Fibroblast of pulmonary artery (primary cell): ENCODE measurements around the gene ALDH16A1.

Source experiments
- DNase-seq: peaks from one replicate; pipeline ENCODE4 v3.0.0-alpha.2; 2010; ENCODE audit warnings: low read depth
- H3K4me3 ChIP-seq: replicated peaks from 2 replicates; pipeline ENCODE4 v1.5.1; 2011; ENCODE audit warnings: low read depth, mild to moderate bottlenecking, control low read depth, low read length, moderate library complexity
- TF ChIP-seq, protein P1 (sequence below): IDR thresholded peaks from 2 replicates; pipeline ENCODE4 v1.5.1; 2011; ENCODE audit warnings: mild to moderate bottlenecking, control low read depth, low read length, inconsistent platforms; ENCODE audit errors: missing control alignments

The ALDH16A1 gene

DNA sequence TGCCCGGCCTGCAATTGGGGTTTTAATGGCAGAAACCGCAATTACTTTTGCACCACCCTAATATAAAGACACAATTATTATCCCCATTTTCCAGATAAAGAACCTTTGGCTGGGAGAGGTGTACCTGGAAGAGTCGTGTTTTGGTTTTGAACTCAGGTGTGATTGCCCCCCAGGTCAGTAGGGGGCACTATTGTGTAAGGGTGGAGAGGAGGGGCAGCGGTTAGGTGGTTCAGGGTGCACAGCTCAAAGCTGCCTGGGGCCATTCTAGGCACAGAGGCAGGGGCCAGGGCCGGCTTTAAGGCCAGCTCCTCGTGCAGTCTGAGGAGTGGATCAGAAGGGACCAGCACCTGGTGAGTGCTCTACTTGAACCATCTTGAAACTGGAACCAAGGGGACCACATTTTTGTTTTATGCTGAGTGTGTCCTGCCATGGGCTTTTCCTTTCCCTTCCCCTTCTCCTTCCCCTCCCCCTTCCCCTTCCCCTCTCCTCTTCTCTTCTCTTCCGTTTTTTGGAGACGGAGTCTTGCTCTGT, 53.6 kb downstream of the ALDH16A1 start:
- TF ChIP-seq, protein P1, sequence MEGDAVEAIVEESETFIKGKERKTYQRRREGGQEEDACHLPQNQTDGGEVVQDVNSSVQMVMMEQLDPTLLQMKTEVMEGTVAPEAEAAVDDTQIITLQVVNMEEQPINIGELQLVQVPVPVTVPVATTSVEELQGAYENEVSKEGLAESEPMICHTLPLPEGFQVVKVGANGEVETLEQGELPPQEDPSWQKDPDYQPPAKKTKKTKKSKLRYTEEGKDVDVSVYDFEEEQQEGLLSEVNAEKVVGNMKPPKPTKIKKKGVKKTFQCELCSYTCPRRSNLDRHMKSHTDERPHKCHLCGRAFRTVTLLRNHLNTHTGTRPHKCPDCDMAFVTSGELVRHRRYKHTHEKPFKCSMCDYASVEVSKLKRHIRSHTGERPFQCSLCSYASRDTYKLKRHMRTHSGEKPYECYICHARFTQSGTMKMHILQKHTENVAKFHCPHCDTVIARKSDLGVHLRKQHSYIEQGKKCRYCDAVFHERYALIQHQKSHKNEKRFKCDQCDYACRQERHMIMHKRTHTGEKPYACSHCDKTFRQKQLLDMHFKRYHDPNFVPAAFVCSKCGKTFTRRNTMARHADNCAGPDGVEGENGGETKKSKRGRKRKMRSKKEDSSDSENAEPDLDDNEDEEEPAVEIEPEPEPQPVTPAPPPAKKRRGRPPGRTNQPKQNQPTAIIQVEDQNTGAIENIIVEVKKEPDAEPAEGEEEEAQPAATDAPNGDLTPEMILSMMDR, result peak; percentile 77
- DNase-seq, result peak; percentile 68

DNA sequence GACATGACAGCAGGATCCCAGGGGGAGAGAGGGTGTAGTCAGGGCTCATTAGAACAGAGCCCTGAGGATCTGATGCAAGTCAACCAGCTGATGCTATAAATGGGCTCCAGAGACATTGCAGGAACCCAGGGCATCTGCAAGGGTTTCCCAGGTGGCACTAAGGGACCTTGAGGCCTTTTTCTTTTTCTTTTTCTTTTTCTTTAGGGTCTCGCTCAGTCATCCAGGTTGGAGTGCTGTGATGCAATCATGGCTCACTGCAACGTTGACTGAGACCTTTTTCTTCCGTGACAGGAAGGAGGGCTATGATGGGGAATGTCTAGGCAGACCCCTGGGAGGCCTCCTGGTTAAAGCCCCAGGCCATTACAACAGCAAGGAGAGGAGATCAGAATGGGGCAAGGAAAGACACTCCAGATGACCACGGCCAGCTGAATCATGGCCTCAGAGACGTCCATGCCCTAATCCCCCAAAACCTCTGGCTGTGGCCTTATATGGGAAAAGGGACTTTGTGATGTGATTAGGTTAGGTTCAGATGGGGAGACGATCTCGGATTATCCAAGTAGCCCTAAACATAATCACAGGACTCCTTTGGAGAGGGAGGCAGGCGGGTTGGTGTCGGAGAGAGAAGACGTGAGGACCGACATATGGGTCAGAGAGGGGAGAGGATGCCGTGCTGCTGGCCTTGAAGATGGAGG, 54.9 kb downstream of the ALDH16A1 start:
- TF ChIP-seq, protein P1, result no peak
- no peak for DNase-seq
- no peak overlapping the region for H3K4me3 ChIP-seq

More for the DNA sequence above, 53.6 kb downstream of the ALDH16A1 start:
- H3K4me3 ChIP-seq, result no peak overlapping the region

DNA sequence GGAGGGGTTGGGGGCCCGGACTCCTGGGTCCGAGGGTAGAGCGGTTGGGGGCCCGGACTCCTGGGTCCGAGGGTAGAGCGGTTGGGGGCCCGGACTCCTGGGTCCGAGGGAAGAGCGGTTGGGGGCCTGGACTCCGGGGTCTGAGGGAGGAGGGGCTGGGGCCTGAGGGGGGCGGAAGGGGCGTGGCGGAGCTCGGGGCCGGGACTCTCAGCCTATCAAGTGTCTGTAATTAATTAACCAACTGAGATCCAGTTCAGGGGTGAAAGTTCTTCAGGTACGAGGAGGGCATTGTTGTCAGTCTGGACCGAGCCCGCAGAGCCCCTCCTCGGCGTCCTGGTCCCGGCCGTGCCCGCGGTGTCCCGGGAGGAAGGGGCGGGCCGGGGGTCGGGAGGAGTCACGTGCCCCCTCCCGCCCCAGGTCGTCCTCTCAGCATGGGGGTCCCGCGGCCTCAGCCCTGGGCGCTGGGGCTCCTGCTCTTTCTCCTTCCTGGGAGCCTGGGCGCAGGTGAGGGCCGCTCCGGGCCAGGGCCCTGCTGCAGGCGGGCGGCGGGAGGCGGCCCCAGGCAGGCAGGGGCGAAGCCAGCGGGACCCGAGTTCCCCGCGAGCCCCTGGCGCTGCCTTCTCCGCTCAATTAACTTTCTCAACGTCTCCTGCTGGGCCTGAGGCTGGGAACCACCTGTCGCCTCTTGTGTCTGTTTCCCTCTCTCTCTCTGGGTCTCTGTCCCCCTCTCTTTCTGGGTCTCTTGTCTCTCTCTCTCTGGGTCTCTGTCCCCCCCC, 60.1 kb downstream of the ALDH16A1 start:
- TF ChIP-seq, protein P1, result no peak
- DNase-seq, result peak; percentile 34

DNA sequence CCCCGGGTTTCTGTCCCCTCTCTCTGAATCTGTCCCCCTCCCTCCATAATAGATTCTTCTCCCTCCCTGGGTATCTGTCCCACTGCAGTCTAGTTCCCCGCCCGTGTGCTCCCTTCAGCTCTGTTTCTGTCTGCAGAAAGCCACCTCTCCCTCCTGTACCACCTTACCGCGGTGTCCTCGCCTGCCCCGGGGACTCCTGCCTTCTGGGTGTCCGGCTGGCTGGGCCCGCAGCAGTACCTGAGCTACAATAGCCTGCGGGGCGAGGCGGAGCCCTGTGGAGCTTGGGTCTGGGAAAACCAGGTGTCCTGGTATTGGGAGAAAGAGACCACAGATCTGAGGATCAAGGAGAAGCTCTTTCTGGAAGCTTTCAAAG, 60.7 kb downstream of the ALDH16A1 start:
- TF ChIP-seq, protein P1, result no peak
- DNase-seq, result no peak
- peak overlapping the region; percentile 66 for H3K4me3 ChIP-seq

More for the DNA sequence above, 60.1 kb downstream of the ALDH16A1 start:
- H3K4me3 ChIP-seq, result peak overlapping the region; percentile 66

DNA sequence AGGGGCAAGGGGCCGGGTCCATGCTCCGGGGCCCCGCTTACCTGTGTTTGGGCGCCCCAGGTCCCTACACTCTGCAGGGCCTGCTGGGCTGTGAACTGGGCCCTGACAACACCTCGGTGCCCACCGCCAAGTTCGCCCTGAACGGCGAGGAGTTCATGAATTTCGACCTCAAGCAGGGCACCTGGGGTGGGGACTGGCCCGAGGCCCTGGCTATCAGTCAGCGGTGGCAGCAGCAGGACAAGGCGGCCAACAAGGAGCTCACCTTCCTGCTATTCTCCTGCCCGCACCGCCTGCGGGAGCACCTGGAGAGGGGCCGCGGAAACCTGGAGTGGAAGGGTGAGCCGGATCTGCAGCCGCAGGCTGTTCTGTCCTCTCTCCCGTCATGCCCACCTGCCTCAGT, 61.1 kb downstream of the ALDH16A1 start:
- no peak for DNase-seq
- H3K4me3 ChIP-seq, result peak overlapping the region; percentile 66
- TF ChIP-seq, protein P1, result no peak

DNA sequence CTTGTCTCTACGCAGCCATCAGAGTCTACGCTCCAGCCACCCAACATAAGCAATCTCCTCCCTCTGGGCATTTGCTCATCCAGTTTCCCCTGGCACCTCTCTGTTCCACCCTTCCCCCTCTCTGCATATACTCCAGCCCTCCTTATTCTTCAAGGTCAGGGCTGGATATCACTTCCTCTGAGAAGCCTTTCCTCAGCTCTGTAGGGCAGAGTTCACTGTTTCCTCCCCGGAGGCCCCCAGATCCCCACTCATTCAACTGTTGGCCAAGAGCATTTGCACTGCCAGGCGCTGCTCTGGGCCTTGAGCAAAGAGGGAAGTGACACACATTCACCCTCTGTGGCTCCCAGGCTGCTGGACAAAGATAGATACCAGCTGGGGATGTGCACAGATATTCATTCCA, 62.7 kb downstream of the ALDH16A1 start:
- TF ChIP-seq, protein P1, result no peak
- DNase-seq, result peak; percentile 72
- no peak overlapping the region for H3K4me3 ChIP-seq
